Mammary microvascular endothelial cell (primary cell): ENCODE data around the gene TAF11L3. TPM values are rescaled to one million over a fixed set of nuclear protein-coding genes. Genes with fewer than 3 reads are reported as not detected.

Source experiments
- total RNA-seq: library from RNA; depleted of rRNA; stranded (reverse); fragments of >200 nt; gene quantifications from 2 replicates; pipeline ENCODE4 v1.2.3, GENCODE V29; 2015

Gene TAF11L3
- total RNA-seq, result not detected in 2 replicates

DNA sequence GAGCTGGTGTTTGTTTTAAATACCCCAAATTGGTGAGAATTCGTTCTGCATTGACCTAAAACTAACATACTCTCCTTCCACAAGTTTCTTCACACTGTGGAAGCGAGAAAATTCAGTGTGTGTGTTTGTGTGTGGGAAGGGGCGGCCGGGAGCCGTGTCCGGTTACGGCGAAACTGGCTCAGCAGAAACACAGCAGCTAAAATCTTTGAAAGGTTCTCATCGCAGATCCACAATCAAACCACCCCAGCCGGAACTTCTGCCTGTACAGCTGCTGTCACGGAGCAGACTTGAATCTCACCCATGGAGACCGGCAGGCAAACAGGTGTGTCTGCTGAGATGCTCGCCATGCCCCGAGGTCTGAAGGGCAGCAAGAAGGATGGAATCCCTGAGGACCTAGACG lies at the start of gene TAF11L3:
Gene TAF11L3, plus strand, starts transcription at position 301 of the 400 bp plus-strand sequence.

DNA sequence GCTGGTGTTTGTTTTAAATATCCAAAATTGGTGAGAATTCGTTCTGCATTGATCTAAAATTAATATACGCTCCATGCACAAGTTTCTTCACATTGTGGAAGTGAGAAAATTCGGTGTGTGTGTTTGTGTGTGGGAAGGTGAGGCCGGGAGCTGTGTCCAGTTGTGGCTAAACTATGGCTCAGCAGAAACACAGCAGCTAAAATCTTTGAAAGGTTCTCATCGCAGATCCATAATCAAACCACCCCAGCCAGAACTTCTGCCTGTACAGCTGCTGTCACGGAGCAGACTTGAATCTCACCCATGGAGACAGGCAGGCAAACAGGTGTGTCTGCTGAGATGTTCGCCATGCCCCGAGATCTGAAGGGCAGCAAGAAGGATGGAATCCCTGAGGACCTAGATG lies 20.2 kb upstream of the TAF11L3 start, which contains the start of gene TAF11L2:
Gene TAF11L2, plus strand, starts transcription at position 301 of the 400 bp plus-strand sequence.

DNA sequence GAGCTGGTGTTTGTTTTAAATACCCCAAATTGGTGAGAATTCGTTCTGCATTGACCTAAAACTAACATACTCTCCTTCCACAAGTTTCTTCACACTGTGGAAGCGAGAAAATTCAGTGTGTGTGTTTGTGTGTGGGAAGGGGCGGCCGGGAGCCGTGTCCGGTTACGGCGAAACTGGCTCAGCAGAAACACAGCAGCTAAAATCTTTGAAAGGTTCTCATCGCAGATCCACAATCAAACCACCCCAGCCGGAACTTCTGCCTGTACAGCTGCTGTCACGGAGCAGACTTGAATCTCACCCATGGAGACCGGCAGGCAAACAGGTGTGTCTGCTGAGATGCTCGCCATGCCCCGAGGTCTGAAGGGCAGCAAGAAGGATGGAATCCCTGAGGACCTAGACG lies 3.3 kb downstream of the TAF11L3 start, which contains the start of gene TAF11L4:
Gene TAF11L4, plus strand, starts transcription at position 301 of the 400 bp plus-strand sequence.

DNA sequence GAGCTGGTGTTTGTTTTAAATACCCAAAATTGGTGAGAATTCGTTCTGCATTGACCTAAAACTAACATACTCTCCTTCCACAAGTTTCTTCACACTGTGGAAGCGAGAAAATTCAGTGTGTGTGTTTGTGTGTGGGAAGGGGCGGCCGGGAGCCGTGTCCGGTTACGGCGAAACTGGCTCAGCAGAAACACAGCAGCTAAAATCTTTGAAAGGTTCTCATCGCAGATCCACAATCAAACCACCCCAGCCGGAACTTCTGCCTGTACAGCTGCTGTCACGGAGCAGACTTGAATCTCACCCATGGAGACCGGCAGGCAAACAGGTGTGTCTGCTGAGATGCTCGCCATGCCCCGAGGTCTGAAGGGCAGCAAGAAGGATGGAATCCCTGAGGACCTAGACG lies 6.8 kb downstream of the TAF11L3 start, which contains the start of gene TAF11L5:
Gene TAF11L5, plus strand, starts transcription at position 301 of the 400 bp plus-strand sequence.

DNA sequence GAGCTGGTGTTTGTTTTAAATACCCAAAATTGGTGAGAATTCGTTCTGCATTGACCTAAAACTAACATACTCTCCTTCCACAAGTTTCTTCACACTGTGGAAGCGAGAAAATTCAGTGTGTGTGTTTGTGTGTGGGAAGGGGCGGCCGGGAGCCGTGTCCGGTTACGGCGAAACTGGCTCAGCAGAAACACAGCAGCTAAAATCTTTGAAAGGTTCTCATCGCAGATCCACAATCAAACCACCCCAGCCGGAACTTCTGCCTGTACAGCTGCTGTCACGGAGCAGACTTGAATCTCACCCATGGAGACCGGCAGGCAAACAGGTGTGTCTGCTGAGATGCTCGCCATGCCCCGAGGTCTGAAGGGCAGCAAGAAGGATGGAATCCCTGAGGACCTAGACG lies 10.2 kb downstream of the TAF11L3 start, which contains the start of gene TAF11L6:
Gene TAF11L6, plus strand, starts transcription at position 301 of the 400 bp plus-strand sequence.

Other genes starting within 250 kb of the TAF11L3 start
- gene TAF11L2, start 20.1 kb upstream of the TAF11L3 start, total RNA-seq, result not detected in 2 replicates
- not detected in 2 replicates for gene TAF11L4, start 3.4 kb downstream of the TAF11L3 start, total RNA-seq
- gene TAF11L5, start 6.9 kb downstream of the TAF11L3 start, total RNA-seq, result not detected in 2 replicates
- not detected in 2 replicates for gene TAF11L6, start 10.3 kb downstream of the TAF11L3 start, total RNA-seq
- not detected in 2 replicates for gene TAF11L7, start 67.4 kb downstream of the TAF11L3 start, total RNA-seq
- gene TAF11L8, start 72.6 kb downstream of the TAF11L3 start, total RNA-seq, result not detected in 2 replicates
- gene TAF11L9, start 76.0 kb downstream of the TAF11L3 start, total RNA-seq, result not detected in 2 replicates
- gene TAF11L10, start 79.5 kb downstream of the TAF11L3 start, total RNA-seq, result not detected in 2 replicates
- gene TAF11L11, start 85.8 kb downstream of the TAF11L3 start, total RNA-seq, result not detected in 2 replicates
- gene TAF11L12, start 92.0 kb downstream of the TAF11L3 start, total RNA-seq, result not detected in 2 replicates
- gene TAF11L13, start 113.7 kb downstream of the TAF11L3 start, total RNA-seq, result not detected in 2 replicates
- not detected in 2 replicates for gene TAF11L14, start 116.1 kb downstream of the TAF11L3 start, total RNA-seq